H54 (cell line): ENCODE data around the gene PDE11A.

Experiments used
- DNase-seq: peaks from one replicate; pipeline ENCODE4 v3.0.0; 2011; ENCODE audit warnings: low spot score, mixed read lengths; ENCODE audit not compliant: insufficient read length
- FAIRE-seq: peaks from 3 replicates; lab custom pipeline; 2011; peaks lifted over from hg19 to GRCh38; lab: Jason Lieb, UNC
- POLR2A ChIP-seq: IDR thresholded peaks from 2 replicates; pipeline ENCODE4 v1.6.1; 2011; ENCODE audit warnings: low read depth, mild to moderate bottlenecking, low read length

PDE11A gene

DNA sequence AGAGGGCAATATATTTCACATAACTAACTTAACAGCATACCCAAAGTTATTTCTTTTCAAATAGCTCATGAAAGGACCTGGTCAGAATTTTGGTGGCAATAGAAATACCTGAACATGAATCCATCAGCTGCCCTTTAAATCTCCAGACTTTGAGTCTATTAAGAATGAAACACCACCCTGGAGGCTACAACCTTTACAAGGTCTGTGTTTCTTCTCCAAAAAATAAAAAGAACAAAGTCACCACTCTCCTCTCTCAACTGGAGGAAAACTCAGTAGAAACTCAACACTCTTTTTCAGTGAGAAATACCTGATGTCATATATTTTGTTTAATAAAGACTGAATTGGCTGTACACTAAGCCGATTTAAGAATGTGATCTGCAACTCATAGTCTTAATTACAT is 475.7 kb downstream of the PDE11A start:
- no peak for FAIRE-seq
- no peak for TF ChIP-seq POLR2A

DNA sequence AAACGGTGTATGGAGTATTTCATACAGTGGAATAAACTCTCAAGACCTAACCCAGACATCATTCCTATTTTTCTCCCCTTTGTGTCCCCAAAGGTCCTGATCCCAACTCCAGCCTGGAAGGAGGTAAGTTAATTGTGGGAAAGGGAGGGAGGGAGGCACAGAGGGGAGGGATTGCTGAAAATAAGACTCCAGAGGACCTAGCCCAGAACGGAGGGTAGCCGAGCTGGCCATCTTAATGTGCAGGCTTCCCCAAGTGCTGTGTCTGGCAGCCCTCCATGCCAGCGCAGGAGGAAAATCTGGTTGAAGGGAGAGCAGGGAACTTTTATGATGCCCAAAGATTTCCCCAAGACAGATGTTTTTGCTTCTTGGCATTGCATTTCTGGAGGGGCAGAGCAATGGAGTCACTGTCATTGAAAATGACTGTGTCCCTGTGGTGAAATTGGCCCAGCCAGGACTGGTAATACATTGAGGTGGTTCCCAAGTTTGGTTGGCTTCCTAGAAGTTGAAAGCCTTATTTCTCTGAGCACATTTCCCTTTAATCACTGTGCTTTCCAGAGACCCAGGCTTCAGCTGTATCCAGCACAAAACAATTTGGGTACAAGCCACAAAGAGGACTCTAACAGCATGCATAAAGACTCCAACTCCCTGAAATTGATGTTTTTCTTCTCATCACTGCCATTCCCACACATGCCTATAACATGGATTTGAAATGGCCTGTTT is 477.3 kb downstream of the PDE11A start:
- FAIRE-seq (no peak), DNase-seq (no peak)
- no peak for TF ChIP-seq POLR2A

More for the DNA sequence above, 475.7 kb downstream of the PDE11A start:
- DNase-seq: no peak

DNA sequence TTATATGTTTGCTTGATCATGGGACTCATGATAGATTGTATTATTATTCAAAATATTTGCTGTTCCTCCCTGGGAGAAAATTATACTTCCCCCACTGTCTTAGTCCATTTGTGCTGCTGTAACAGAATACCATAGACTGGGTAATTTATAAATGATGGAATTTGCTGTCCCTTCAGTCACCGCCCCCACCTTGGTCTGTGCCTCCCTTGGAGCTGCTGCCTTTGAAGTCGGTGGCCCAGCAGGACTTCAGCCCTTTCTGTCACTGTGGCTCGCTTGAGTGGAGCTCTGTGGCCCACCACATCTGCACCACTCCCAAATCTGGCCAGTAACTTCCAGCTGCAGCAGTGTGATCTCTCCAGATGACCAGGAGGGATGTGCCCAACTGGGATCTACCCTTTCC is 479.2 kb downstream of the PDE11A start:
- no peak for TF ChIP-seq POLR2A
- FAIRE-seq (no peak), DNase-seq (no peak)

DNA sequence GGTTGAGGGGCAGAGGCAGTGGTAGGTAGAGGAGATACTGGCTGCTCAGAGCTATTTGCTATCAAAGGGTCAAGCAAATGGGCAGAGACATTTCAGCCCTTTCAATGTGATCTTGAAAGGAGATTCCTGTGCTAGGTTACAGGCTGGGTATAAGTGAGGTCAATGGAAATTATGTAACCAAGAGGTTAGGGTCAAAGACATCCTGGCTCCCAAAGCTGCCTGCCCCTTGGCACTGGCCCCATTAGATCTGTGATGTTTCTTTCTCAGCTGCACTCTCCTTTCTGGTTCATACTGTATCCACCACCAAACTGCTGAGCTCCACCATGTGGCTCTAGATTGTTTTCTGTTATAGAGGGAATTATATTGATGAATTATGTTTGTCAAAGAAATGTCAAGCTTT is 479.6 kb downstream of the PDE11A start:
- no peak for DNase-seq
- no peak for FAIRE-seq
- TF ChIP-seq POLR2A: no peak

DNA sequence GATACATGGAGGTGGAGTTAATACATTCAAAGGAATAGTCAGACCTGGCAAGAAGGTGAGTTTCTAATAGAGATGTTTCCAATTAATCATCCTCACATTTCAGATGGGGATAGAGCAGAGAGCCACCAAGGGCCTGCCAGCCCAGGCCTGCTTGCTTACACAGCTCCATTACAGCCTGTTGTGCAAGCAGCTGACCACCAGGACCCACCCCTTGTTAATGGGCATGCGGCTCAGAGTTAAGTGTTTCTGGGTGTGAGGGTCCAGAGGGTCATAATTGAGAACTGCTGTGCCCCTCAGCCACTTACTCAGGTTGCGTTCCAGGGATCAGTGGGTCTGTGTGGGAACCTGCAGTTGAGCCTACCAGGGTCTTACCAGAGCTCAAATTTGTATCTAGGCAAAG is 480.2 kb downstream of the PDE11A start:
- no peak for TF ChIP-seq POLR2A
- no peak for DNase-seq
- no peak for FAIRE-seq

DNA sequence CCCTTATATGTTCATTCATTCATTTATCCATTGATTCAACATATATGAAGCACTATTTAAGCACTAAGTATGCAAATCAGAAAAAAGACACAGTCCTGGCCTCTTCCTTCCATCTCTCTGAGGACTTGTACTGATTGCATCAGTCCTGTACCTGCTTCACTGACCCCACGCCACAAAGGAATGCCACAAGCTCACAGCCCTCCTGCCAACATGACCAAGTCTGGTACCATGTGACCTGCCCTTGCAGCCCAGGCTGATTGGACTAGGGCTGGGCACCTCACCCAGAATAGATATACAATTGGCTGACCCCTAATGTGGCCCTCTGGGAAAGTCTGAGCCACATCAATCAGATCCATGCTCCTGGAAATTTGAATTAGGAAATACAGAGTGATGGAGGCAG is 483.4 kb downstream of the PDE11A start:
- no peak for TF ChIP-seq POLR2A
- DNase-seq (no peak), FAIRE-seq (no peak)

DNA sequence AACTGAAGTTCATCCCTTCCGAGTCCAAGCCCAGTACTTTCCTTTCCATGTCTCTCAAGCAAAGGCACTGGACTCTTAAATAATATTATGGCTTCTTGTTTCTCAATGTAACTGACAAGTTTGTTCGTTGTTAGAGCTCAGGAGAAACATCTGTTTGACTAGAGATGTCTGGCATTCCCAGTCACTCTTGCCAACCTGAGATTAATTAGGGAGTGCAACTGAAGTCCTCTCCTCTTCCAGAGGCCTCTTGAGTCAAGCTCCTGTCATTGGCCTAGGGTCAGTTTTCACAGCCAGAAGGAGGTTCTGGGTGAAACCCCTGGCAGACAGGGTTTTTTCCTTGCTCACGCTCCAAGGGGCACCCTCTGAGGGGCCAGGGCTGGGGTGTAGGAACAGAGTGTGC is 483.9 kb downstream of the PDE11A start:
- FAIRE-seq (no peak), DNase-seq (no peak)
- no peak for TF ChIP-seq POLR2A

DNA sequence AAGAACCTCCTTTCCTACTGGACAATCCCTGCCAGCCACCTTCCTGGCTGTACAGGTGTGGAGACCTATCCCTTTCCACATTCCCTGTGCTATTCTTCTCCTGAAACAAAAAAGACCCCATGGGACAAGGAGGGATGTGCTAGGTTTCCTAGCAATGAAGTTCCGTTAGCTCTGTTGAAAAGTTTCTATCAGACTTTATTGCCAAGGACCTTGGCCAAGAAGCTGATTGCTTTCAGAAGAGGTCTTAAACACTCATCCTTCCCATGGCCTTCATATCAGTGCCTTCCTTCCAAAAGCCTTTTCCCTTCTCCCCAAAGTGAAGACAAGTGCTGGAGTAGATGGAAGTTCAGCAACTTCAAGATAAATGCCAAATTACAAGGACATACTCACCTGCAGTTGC is 485.2 kb downstream of the PDE11A start:
- FAIRE-seq (no peak), DNase-seq (no peak)
- no peak for TF ChIP-seq POLR2A

DNA sequence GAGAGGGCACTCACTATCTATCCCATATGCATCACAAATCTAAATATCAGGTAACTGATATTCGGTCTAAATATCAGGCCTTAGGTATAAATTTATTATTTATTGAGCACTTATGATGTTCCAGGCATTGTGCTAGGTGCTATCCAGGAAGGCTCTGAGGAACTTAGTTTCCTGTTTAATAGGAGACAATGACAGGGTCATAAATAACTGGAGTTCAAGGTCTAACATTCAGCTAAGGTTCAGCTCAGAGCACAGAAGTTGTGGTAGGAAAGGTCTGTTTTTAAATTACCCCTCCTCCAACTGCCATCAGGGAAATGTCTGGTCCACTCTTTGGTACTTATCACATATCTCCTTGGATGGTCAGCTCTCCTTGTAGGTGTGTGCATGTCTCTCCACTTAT is 486.4 kb downstream of the PDE11A start:
- DNase-seq (no peak), FAIRE-seq (no peak)
- TF ChIP-seq POLR2A: no peak

DNA sequence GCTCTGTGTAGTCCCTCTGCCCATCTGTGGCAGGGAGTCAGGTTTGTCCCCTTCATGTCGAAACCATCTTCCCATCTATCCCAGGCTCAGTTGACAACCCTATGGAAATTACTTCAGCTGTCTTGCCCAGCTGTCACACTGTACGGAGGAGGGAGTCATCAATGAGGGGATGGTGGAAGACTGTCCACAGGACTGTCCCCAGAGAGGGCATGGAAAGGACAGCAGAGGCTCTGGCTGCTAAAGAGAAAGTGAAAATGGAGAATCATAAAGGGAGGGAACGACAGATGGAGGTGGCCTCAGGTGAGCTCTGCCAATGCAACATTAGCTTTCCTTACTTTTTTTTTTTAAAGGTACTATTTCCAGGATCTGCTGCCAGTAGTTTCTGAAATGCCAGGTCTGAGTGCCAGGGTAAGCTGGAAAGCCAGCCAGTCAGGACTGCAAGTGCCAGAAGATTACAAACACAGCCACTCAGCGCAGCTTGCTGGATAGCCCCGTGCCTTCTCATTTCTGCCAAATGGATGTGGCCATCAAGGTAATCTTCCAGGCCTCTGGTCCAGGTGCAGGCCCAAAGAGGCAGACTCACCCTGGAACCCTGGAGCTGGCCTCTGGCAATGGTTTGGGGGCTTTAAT is 487.2 kb downstream of the PDE11A start:
- DNase-seq (no peak), FAIRE-seq (no peak)
- no peak for TF ChIP-seq POLR2A

DNA sequence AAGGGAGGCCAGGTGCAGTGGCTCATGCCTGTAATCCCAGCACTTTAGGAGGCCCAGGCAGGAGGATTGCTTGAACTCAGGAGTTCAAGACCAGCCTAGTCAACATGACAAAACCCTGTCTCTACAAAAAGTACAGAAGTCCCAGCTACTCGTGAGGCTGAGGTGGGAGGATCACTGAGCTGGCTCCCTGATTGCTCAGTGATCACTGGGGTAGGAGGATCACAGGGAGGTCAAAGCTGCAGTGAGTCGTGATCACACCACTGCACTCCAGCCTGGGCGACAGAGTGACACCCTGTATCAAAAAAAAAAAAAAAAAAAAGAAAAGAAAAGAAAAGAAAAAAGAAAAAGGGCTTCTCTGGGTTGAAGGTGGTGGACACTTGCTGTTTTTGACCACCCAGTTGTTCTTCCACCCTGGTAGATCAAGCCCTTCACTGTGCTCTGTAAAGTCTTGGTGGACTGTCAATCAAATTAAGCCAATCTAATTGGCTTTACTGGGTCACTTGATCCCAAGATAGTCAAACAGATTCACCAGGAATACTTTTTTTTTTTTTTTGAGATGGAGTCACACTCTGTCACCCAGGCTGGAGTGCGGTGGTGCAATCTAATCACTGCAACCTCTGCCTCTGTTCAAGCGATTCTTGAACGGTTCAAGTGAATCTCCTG is 488.4 kb downstream of the PDE11A start:
- FAIRE-seq: no peak
- DNase-seq: no peak
- TF ChIP-seq POLR2A: no peak

DNA sequence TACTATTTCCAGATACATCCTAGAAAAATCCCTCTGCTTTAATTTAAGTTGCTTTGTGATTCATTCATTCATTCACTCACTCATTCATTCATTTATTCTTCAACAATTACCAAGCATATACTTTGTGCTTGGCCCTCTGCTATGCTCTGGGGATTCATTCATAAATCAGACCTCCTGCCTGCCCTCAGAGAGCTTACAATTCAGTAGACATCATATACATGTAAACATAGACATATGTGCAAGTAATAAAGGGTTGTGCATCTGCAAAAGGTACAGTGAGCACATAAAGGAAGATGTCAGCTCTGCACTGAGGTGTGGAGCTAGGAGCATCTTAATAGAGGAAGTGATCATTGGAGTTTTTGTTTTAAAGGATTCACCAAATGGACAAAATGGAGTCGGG is 490.6 kb downstream of the PDE11A start:
- TF ChIP-seq POLR2A: no peak
- DNase-seq (no peak), FAIRE-seq (no peak)

DNA sequence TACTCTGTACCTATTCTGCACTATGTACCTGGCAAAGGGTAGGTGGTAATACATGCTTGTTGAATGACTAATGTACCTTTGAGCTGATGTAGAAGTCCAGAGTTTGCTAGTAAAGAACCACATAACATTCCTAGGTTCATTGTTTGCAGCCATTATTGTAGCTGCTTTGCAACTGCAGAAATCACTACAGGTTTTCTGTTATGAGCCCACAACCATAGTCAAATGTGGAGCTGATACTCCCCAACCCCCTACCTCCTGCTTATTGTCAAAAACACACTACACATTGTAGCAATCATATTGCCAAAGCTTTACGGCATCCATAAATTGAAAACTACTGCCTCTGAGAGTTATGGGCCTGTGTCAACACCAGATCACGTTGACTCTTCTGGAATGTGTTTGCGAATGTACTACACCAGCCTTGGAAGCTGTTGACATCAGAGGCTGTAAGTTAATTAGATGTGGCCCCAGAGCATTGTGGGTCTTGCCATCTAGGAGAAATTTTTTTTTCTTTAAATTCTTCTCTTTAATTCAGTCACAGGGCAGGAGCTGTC is 493.0 kb downstream of the PDE11A start:
- DNase-seq (no peak), FAIRE-seq (no peak)
- no peak for TF ChIP-seq POLR2A

DNA sequence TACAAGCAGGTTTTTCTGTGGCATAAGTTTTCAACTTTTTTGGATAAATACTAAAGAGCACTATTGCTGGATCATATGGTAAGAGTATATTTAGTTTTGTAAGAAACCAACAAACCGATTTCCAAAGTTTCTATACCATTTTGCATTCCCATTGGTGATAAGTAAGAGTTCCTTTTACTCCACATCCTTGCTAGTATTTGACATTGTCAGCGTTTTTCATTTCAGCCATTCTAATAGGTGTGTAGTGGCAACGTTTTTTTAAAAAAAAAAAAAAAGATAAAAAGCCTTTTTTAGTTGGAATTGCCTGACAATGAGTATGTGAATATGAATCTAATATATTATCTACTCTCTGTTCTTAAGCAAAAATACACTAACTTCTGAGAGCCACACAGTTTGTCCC is 494.1 kb downstream of the PDE11A start:
- no peak for TF ChIP-seq POLR2A
- DNase-seq (no peak), FAIRE-seq (no peak)
